Duodenal mucosa (tissue), 2 donors: ENCODE results near the gene OTOP3.

Experiments used
- H3K27ac ChIP-seq: one replicate; pipeline ENCODE4 v1.7.0; 2013; ENCODE audit warnings: low read depth, low read length
- H3K27me3 ChIP-seq, 2 donors: one replicate each; pipeline ENCODE4 v1.7.0; 2013; ENCODE audit warnings: low read length in 2 of 2, control low read depth in 1 of 2; ENCODE audit not compliant: insufficient read depth in 2 of 2, control insufficient read depth in 1 of 2
- H3K36me3 ChIP-seq, 2 donors: one replicate each; pipeline ENCODE4 v1.7.0; 2013; ENCODE audit warnings: low read length in 2 of 2, control low read depth in 1 of 2; ENCODE audit not compliant: insufficient read depth in 2 of 2, control insufficient read depth in 1 of 2
- H3K4me1 ChIP-seq, 2 donors: one replicate each; pipeline ENCODE4 v1.7.0; 2013; ENCODE audit warnings: low read length in 2 of 2, control low read depth in 1 of 2; ENCODE audit not compliant: insufficient read depth in 2 of 2, control insufficient read depth in 1 of 2
- H3K4me3 ChIP-seq, 2 donors: one replicate each; pipeline ENCODE4 v1.7.0; 2013; ENCODE audit warnings: low read length in 2 of 2, low read depth in 1 of 2
- H3K9ac ChIP-seq, 2 donors: one replicate each; pipeline ENCODE4 v1.7.0; 2013; ENCODE audit warnings: low read length in 2 of 2, low read depth in 1 of 2
- H3K9me3 ChIP-seq, 2 donors: one replicate each; pipeline ENCODE4 v1.7.0; 2013; ENCODE audit warnings: low read length in 2 of 2, control low read depth in 1 of 2; ENCODE audit not compliant: control insufficient read depth in 1 of 2

Gene OTOP3, protein sequence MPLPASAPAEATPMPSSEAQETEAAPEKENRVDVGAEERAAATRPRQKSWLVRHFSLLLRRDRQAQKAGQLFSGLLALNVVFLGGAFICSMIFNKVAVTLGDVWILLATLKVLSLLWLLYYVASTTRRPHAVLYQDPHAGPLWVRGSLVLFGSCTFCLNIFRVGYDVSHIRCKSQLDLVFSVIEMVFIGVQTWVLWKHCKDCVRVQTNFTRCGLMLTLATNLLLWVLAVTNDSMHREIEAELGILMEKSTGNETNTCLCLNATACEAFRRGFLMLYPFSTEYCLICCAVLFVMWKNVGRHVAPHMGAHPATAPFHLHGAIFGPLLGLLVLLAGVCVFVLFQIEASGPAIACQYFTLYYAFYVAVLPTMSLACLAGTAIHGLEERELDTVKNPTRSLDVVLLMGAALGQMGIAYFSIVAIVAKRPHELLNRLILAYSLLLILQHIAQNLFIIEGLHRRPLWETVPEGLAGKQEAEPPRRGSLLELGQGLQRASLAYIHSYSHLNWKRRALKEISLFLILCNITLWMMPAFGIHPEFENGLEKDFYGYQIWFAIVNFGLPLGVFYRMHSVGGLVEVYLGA

DNA sequence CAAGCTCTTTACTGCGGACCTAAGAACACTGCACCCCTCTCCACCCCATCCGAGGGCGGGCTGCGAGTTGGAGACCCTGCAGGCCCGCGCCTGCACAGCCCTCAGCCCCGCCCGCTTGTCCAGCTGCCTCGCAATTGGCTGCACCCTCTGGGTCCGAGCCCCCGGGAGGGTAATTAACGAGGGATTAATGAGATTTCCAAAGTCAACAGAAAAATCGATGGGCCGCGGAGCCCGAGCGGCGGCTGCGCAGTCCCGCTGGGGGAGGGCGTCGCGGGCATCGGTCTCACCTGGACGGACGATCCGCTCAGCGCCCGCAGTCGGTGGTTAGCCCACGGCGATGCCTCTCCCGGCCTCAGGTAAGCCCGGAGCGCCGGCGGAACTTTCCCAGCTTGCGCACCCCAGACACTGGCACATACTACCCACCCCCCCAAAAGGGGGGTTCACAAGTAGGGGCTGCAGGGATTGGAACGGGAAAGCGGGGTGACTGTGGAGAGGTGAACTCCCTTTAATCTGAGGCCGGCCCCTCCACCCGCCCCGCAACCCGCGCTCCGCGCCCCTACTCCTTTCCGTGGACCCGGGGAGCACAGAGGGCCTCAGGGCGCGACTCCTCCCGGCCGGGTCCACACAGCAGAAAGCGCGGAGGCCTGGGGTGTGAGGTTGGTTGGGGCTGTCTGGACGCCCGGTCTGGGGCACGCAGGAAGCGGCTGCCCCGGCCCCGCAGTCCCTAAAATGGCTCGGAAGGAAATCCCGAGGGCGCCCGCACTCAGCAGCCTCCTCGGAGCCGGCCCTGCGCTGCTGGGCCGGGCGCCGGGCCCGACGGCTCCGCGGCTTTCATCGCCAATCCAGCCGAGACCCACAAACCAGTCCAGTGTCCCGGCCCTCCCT lies at the start of gene OTOP3:
Gene OTOP3, plus strand, starts transcription at position 314 of the 885 bp plus-strand sequence. Its CDS starts 24 bp downstream, at position 338.
- Histone ChIP-seq H3K27me3 (peaks cover 27 to 31% of the 10 kb centered on the region in 2 donors), H3K27ac (peak within 1 kb of the TSS; percentile 14), H3K4me3 (peak within 1 kb of the TSS; percentile 55 to 61), H3K4me1 (peaks cover 25 to 31% of the 10 kb centered on the region in 2 donors), H3K9me3 (no peaks in the 10 kb centered on the region), H3K36me3 (no peaks in the 10 kb centered on the region), H3K9ac (peak within 1 kb of the TSS; percentile 32 to 61)

DNA sequence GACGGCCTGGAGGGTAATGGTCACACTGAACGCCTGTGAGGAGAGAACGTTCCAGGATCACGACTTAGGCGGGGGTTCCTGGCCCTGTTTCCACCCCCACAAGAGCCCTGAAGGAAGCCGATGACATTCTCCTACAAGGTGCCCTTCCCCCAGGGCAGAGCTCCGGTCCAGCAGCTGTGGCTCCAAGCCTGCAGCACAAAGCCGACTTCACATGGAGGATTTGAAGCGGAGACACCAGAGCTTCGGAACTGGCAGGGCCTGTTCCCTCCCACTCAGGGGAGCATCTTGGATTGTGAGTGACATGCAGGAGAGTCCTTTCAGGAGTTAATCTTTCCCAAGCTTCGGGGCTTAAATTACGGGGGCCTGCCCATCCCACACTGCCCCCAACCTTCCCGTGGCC lies 47.2 kb upstream of the OTOP3 start:
- no peaks in the 10 kb centered on the region for H3K9me3 ChIP-seq
- H3K36me3 ChIP-seq, result no peaks in the 10 kb centered on the region
- H3K27ac ChIP-seq, result no peak overlapping the region
- H3K4me1 ChIP-seq, result no peaks in the 10 kb centered on the region
- H3K9ac ChIP-seq, result no peak overlapping the region
- H3K4me3 ChIP-seq, result no peak overlapping the region
- peaks cover 11 to 23% of the 10 kb centered on the region in 2 donors for H3K27me3 ChIP-seq

DNA sequence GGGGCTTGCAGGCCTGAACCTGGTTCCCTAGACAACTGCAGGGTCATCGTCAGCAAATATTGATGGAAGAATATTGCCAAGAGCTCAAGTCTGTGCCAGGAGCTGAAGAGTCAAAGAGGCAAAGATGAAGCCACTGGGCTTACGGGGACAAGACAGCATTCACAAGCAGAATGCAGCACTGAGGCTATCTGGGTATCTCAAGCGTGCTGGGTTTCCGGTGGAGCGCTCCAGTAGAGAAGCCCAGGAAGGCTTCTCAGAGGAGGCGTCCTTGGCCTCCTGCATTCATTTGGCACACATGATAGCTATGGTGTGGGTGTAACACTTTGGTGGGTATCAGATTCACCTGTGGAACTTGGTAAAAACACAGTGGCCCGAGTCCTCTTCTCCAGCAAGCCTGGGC lies 45.1 kb upstream of the OTOP3 start:
- Histone ChIP-seq H3K27me3 (peaks cover 18 to 32% of the 10 kb centered on the region in 2 donors), H3K4me3 (no peak overlapping the region), H3K27ac (no peak overlapping the region), H3K9ac (no peak overlapping the region), H3K9me3 (no peaks in the 10 kb centered on the region), H3K36me3 (no peaks in the 10 kb centered on the region), H3K4me1 (no peaks in the 10 kb centered on the region)

DNA sequence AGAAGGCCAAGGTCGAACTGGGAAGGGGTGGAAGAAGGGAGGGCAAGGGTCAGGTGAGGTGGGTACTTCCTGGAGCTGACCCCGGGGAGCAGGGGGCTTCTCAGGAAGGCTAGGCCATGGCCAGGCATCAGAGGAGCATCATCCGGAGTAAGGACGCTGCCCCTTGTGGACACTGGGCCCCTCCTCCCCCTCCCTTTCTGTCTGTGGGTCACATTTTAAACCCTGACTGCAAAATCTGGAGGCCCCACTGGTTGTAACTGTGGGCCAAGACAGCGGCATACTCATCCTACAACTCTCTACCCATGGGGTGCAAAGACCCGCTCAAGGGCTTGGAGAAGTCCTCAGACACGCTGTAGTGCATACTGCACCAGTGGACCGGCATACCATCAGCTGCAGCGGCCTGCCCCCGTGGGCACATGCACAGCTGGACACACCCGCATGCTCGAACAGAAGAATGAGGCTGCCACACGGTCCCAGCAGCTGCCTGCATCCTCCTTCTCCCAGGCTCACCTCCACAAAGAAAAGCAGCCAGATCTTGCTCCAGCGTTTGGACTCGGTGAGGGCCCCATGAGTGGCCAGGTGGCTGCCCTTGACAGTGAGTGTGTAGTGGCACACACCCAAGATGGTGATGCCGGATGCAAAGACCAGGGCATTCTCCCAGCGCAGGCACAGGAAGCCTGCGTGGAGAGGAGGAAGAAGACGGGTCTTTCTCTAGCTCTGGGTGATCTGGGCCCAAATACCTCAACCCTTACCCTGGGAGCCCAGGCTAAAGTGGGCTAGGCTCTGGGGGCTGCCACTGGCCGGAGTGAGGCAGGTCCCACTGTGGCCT lies 43.5 kb upstream of the OTOP3 start:
- no peaks in the 10 kb centered on the region for H3K36me3 ChIP-seq
- H3K9me3 ChIP-seq, result no peaks in the 10 kb centered on the region
- no peaks in the 10 kb centered on the region for H3K4me1 ChIP-seq
- no peak overlapping the region for H3K9ac ChIP-seq
- peak overlapping the region in 1 of 2 donors; percentile 45 for H3K4me3 ChIP-seq
- H3K27me3 ChIP-seq, result peaks cover 29 to 43% of the 10 kb centered on the region in 2 donors
- H3K27ac ChIP-seq, result no peak overlapping the region

DNA sequence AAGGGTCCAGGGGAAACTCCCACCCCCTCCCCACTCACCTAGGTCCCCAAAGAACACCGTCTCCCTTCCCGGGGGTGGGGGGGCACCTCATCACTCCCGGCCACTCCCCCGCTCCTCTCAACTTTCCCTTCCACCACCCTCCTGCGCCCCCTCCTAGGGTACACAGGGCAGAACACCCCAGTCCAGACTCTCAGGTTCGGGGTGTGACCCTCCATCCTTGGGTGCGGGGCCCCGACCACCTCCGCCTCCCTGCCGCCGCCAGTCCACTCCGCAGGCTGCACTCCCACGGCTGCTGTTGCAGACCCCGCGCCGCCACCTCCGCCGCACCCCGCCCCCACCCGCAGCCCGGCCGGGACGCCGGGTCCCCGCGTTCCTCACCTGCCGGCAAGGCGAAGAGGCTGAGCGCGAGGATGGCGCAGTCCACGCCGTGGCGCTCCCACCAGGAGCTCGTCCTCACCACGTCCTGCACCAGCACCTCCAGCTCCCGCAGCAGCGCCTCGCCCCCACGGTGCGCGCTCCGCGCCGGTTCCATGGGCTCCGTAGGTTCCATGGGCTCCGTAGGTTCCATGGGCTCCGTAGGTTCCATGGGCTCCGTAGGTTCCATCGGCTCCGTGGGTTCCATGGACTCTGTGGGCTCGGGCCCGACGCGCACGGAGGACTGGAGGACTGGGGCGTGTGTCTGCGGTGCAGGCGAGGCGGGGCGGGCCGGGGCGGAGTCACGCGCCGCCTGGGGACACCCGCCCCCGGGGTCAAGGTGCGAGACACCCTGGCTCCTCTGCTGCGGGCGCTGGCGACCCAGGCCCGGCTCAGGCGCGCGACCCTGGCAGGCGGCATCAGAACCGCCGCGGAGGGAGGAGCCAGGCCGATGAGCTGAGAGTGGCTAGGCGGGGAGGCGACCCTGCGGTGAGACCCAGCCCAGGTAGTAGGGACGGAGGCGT lies 42.5 kb upstream of the OTOP3 start, which contains the start of gene FADS6:
Gene FADS6, minus strand, starts transcription at position 660 of the 938 bp plus-strand sequence. Its CDS starts 38 bp downstream, at position 622.
- H3K36me3 ChIP-seq, result no peaks in the 10 kb centered on the region
- H3K9ac ChIP-seq, result no peak within 1 kb of the TSS
- no peaks in the 10 kb centered on the region for H3K4me1 ChIP-seq
- no peak within 1 kb of the TSS for H3K27ac ChIP-seq
- H3K4me3 ChIP-seq, result peak within 1 kb of the TSS; percentile 47 to 63
- no peaks in the 10 kb centered on the region for H3K9me3 ChIP-seq
- peaks cover 29 to 42% of the 10 kb centered on the region in 2 donors for H3K27me3 ChIP-seq

DNA sequence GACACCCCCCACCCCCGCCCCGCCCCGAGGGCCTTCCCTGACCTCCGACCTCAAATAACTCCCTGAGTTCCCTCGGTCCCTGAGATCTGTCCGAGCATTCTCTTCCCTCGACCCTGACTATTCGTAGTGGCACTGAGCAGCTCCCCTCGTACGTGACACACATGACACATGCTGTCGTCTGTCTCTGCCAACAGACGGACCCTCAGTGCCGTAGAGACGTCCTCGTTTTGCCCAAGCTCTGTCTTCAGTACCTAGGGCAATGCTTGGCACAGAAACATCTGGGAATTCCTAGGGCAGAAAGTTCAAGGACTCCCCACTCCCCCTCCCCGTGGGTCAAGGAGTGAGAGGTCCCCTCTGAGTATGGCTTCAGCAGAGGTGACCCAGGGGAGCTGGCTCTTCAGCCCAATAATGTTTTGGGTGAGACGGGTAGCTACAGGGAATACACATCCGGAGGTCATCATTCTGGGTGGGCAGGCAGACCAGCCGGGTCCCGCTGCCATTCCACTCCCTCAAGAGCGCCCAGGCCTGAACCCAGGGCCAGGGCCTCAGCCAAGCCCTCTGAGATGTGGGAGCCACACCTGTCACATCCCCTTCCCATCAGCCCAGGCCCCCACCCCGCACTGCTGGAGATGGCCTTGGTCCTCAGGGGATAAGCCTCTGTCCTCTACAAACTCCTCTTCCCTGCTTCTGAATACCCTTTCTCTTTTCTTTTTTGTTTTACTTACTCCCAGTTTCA lies 41.6 kb upstream of the OTOP3 start:
- H3K4me3 ChIP-seq, result no peak overlapping the region
- no peak overlapping the region for H3K27ac ChIP-seq
- H3K9me3 ChIP-seq, result no peaks in the 10 kb centered on the region
- peaks cover 29 to 36% of the 10 kb centered on the region in 2 donors for H3K27me3 ChIP-seq
- no peaks in the 10 kb centered on the region for H3K36me3 ChIP-seq
- no peak overlapping the region for H3K9ac ChIP-seq
- H3K4me1 ChIP-seq, result no peaks in the 10 kb centered on the region

DNA sequence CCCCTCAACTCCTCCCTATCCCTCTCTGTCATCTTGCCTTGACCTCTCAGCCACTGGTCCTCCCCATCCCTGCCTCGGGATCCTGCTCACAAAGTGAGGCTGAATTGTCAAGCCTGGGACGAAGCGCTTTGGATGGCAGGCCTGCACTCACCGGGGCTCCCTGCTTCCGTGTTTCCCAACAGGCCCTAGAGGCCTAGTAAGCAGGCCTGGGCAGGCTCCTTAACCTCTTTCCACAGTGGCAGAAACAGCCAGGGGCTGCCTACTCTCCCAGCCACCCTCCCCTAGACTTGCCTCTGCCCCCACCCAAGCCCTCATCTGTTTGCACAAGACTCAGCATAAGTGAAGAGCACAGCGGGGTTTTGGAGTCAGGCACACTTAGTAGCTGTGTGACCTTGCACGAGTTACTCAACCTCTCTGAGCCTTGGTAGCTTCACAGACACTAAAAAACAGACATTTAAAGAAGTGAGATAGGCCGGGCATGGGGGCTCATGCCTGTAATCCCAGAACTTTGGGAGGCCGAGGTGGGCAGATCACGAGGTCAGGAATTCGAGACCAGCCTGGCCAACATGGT lies 37.2 kb upstream of the OTOP3 start:
- peaks cover 23 to 25% of the 10 kb centered on the region in 2 donors for H3K27me3 ChIP-seq
- H3K27ac ChIP-seq, result no peak overlapping the region
- no peaks in the 10 kb centered on the region for H3K36me3 ChIP-seq
- no peaks in the 10 kb centered on the region for H3K9me3 ChIP-seq
- H3K9ac ChIP-seq, result no peak overlapping the region
- H3K4me3 ChIP-seq, result no peak overlapping the region
- no peaks in the 10 kb centered on the region for H3K4me1 ChIP-seq

DNA sequence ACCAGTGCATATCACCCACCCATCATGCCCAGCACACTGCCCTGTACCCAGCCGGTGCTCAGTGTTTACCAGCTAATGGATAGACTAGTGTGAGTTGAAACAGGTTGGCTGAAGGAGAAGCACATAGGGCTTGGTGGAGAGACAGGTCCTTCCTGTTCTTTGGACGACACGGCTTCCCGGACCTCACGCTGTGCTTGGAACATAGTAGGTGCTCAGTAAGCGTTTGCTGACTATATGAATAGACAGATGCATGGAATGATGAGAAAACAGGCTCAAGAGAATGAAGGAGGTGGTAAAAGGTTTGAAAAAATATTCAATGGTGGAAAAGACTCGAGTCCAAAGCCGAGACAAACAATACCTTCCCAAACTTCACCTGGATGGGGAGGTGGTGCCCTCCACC lies 35.5 kb upstream of the OTOP3 start:
- no peaks in the 10 kb centered on the region for H3K36me3 ChIP-seq
- peaks cover 22 to 31% of the 10 kb centered on the region in 2 donors for H3K27me3 ChIP-seq
- H3K4me1 ChIP-seq, result no peaks in the 10 kb centered on the region
- no peaks in the 10 kb centered on the region for H3K9me3 ChIP-seq
- H3K4me3 ChIP-seq, result no peak overlapping the region
- no peak overlapping the region for H3K9ac ChIP-seq
- H3K27ac ChIP-seq, result no peak overlapping the region
